NCI-H146 treated with DMSO at 0.1 percent for 48 hours (cell line): ENCODE results near the gene RAB10.
A peak's percentile ranks its signal among the peaks of the same experiment; 100 is the strongest.
"Not testable (repeated sequence)": the region's sequence is repeated elsewhere in the genome, so short reads cannot be mapped to it uniquely, and the experiment has no call there.

Source experiments
- DNase-seq: peaks from one replicate; lab custom pipeline; 2025; ENCODE audit not compliant: unreplicated experiment; lab: John Stamatoyannopoulos, UW

The RAB10 gene

GRCh38 chr2:26144953-26145680 is 111.2 kb downstream of the RAB10 start:
- DNase-seq = peak; percentile 10

DNA sequence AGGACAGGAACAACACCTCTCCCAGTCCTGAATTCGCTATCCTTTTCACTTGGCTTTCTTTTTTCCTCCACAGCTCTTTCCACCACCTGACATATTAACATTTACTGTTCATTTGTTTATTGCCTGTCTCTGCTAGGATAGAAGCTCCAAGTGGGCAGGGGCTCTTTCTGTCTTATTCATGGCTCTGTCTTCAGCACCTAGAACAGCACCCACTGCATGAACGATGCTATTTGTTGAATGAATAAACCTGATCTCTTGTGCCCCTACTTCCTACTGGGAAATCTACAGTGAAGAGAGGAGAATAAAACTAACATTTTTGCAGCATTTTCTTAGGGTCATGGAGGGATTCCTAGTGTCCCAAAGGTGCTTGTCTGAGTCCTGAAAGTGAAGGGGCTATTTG is 114.6 kb downstream of the RAB10 start:
- no peak for DNase-seq

GRCh38 chr2:26150243-26150642 is 116.4 kb downstream of the RAB10 start:
- no peak for DNase-seq

DNA sequence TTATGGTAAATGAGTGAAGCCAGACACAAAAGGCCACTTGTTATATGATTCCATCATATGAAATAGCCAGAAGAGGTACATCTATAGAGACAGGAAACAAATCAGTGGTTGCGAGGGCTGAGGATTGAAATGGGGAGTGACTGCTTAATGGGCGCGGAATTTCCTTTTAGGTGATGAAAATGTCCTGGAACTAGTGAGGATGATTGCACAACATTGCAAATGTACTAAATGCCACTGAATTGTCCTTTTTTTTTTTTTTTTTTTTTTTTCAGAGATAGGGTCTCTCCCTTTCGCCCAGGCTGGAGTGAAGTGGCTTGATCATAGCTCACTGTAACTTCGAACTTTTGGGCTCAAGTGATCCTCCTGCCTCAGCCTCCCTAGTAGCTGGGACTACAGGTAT is 123.7 kb downstream of the RAB10 start:
- no peak for DNase-seq

DNA sequence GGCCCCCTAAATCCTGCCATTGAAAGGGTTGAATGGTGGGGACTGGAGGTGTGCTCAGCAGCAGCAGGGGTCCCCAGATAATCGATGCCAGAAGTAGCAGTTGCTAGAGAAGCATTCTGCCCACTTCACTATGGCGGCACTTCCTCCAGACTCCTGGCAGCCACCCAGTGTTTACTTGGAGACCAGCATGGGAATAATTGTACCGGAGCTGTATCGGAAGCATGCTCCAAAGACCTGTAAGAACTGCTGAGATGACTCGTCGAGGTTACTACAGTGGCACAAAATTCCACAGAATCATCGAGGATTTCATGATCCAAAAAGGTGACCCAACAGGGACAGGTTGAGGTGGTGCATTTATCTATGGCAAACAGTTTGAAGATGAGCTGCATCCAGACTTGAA is 128.0 kb downstream of the RAB10 start:
- DNase-seq = no peak

GRCh38 chr2:26162963-26163362 is 129.1 kb downstream of the RAB10 start:
- no peak for DNase-seq

DNA sequence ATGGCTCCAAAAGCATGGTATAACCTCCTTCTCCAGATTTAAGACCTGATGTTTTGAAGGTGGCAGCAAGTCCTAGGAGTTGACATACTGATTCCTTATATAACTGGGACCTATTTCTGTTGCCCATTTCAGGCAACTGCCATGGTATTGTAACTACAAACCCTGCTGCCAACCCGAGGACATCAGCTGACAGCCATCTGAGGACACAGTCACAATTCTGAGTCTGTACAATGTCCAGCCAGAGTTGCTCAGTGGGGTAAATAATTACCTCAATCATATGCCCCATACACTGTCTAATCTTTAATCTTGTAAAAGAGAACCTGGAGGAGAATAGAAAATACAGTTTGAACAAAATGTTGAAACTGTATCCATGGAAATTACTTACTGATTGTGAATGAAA is 130.3 kb downstream of the RAB10 start:
- no peak for DNase-seq

DNA sequence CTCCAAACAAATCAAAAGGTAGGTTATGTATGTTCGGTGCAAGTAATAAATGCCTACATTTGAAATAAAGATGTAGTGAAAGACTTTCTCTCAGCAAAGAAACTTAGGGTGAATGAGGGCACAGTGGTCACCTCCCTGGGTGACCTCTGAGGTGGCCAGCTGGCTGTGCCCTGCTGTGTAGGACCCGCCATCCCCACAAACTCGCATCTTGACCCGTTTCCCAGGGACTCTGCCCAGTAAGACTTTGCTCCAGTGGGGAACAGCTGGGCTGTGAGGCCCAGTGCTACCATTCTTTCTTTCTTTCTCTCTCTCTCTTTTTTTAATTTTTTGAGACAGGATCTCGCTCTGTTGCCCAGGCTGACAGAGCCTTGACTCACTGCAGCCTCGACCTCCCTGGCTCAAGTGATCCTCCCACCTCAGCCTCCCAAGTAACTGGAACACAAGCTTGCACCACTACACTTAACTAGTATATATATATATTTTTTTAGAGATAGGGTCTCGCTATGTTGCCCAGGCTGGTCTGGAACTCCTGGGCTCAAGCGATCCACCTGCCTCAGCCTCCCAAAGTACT is 130.8 kb downstream of the RAB10 start:
- no peak for DNase-seq

DNA sequence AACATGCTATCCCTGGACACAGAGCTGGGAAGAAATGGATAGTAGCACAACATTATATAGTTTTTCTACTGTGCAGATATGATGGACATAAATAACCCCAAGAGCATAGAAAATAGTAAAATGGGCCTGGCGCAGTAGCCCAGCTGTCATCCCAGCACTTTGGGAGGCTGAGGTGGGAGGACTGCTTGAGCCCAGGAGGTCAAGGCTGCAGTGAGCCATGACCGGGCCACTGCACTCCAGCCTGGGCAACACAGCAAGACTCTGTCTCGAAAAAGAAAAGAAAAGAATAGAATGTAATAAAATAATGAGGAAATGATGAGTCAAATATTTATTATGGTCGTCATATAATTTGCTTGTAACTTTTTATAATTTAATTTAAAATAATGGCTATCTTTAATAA is 131.5 kb downstream of the RAB10 start:
- DNase-seq = no peak

- not testable (repeated sequence) for DNase-seq
Measured at GRCh38 chr2:26166541-26166940, 132.7 kb downstream of the RAB10 start.

DNA sequence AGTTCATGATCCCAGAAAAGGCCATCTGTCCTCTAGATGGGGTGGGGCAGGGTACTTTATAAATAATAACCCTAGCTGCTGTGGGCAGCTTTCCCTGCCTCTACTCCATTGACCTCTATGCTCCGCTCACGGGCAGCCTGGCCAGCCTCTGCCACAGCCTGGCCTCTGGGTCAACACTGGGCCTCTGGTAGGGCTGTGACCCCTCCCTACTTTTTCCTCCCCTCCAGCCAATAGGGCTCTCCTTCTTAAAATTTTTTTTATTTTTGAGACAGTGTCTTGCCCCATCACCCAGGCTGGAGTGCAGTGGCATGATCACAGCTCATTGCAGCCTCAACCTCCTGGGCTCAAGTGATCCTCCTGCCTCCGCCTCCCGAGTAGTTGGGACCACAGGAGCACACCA is 134.9 kb downstream of the RAB10 start:
- no peak for DNase-seq

DNA sequence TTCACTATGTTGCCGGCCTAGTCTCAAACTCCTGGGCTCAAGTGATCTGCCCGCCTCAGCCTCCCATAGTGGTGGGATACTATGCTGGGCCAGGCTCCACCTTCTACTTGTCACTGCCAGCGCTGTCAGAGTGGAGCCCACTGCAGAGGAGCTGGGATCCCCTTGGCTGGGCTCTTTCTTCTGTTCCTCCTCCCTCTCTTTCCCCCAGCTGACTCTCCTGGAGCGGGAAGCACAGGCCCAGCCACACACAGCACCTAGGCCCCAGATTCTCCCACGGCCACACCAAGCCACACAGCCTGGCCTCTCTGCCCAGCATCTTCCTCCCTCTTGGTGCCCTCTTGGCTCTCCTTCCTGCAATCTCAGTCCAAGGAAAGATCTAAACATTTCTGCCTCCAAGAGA is 135.3 kb downstream of the RAB10 start:
- DNase-seq = no peak

DNA sequence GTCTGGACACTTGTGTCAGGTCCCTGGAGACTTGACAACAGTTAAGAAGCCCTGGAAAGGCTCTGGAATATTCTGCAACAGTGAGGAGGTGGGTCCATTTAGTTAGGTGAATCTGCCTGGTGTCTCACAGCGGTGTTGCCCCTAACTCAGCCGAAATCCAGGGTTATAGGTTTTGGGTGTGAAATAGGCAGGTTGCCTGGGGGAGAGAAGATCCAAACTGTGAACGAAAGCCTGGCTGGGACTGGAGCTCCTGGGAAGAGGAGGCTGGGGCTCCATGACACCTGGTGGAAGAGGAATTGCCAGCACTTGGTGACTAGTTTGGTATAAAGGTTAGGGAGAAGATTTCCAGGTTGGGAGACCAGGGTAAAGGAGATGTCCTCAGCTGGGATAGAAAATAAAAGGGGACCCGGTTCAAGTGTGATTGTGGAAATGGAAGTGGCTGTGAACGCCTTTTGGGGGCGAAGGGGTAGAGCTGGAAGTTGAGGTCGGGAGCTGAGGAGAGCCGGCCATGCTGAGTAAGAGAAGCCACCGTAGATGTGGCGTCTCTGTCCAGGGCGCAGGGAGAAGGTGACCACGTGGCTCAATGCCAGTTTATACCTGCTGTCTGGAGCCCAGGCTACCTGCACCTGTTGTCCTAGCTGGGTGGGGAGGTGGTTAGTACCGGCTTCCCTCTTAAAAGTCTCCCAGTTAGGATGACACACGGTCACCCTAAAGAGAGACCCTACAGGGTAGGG is 136.0 kb downstream of the RAB10 start:
- DNase-seq = no peak

DNA sequence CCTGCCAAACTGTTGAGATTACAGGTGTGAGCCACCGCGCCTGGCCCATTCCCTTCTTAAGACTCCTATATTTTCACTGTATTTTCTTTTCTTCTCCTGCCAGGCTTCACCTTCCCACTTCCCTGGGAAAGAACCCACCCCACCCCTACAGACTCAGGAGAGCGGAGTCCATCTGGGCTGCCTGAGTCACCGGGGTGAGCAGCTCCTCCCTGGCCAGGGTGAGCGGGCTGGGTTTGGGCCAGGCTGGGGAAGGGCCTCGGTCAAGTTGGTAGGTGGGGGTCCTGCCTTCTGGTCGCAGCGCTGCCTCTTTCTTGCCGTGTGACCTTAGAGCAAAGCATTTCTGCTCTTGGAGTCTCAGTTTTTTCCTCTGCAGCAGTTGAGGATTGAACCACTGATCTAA is 136.9 kb downstream of the RAB10 start:
- no peak for DNase-seq

DNA sequence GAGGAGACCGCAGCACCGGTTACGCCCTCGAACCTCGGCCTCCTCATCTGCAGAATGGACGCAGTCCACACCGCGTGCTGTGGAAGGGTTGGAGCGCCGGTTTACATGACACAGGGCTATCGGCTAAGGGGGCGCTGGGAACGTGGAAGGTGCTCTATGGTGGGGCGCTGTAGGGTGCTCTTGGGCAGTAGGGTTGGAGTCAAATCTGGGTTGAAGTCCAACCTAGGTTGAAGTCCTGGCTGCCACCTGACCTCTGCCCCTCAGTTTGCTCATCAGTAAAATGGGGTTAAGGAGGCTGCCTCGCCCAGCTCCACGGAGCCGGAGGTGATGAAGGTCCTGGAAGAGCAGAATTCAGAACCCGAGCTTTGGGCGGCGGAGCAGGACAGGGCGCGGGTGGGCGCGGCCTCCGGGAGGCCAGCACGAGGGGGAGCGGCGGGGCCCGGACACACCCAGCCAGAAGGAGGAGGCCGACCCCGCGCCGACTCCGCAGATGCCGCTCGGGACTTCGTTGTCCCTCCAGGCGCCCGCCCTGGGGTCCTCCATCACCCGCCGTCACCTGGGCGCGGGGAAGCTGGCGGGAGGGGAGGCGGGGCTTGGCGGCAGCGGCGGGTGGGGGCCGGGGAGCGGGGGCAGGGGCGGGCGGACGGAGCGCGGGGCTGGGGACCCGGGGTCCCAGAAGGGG is 138.4 kb downstream of the RAB10 start:
- no peak for DNase-seq

DNA sequence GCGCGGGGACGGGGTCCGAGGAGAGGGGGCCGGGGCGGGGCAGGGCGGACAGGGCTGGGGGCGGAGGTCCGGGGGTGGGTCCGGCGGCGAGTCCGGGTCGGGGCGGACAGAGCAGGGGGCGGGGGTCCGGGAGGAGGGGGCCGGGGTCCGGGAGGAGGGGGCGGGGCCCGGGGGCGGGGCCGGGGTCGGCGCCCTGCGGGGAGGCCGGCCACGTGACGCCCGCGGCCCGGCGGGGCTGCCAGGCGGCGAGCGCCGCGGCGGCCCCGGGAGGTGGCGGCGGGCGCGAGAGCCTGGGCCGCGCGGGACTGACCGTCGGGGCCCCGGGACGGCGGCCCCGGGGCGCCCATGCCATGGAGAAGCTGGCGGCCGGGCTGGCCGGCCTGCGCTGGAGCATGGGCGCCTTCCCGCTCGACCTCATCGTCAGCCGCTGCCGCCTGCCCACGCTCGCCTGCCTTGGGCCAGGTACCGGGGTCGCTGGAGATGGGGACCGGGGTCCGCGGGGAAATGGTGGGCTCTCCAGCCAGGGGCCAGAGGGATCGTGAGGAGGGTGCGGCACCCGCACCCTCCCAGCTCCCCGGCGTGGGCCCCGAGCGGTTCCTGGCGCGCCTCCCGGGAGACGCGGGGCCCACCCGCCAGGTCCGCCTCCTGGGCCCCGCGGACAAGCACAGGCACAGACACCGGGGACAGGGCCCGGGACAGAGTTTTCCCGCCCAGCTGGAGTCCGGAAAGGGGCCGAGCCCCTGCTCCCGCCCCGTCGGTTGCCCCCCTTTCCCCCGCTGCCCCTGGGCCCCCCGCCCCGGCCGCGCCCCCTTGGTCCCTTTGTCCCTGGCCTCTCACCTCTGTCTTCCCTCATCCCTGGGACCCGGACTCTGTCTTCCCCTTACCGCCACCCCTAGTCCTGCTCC is 139.2 kb downstream of the RAB10 start, which contains the start of gene GAREM2:
Gene GAREM2 (plus strand): TSS at position 218 of the 905 bp plus-strand sequence. CDS start 133 bp downstream, at position 351.
- no peak for DNase-seq

- no peak for DNase-seq
Measured at GRCh38 chr2:26173776-26174482, 140.0 kb downstream of the RAB10 start.

GRCh38 chr2:26174691-26175465 is 141.0 kb downstream of the RAB10 start:
- no peak for DNase-seq
